ENCODE results near the gene KRTAP2-1.

GRCh38 chr17:41065829-41066624 is 18.9 kb upstream of the KRTAP2-1 start, which contains the start of gene KRTAP2-4:
- no peak for TF ChIP-seq POLR2A (IDR thresholded peaks at IDR 0.05)
- no peak for TF ChIP-seq CTCF (IDR thresholded peaks at IDR 0.05 in 8 of 11, conservative IDR thresholded peaks at IDR 0.05 in 3 of 11)
